K562 (cell line): Measurements from ENCODE around the gene UBE2V1. TPM values are rescaled to one million over a fixed set of nuclear protein-coding genes. Genes with fewer than 3 reads are reported as not detected.

Experiments
- ATAC-seq: fragments of 200-7000 bp; cut with Tn5 transposase; 3 replicates; pipeline ENCODE4 v1.9.1; 2020; ENCODE audit warnings: moderate library complexity
- BruUV-seq: library from RNA; stranded (reverse); fragments of 400-500 nt; replicated peaks from 2 replicates; lab custom pipeline; 2021; lab: Mats Ljungman, UMichigan
- CTCF ChIA-PET: fragments of 300-600 bp; formaldehyde crosslinking; extraction: SDS; loops from one replicate; lab custom pipeline; 2021; ENCODE audit warnings: low intra/inter-chr PET ratio; lab: Yijun Ruan, JAX
- POLR2A ChIA-PET: fragments of 300-600, 350-650 bp; sonication (Branson Sonifier 250); formaldehyde crosslinking; extraction: SDS; loops from one replicate; lab custom pipeline; 2021; ENCODE audit warnings: antibody characterized with exemption, inconsistent platforms; lab: Yijun Ruan, JAX
- DNase-seq, 4 experiments: peaks; one replicate each; pipeline versions ENCODE4 v3.0.0 to v3.0.0-alpha.2; 2011 to 2018; ENCODE audit warnings: low spot score in 3 of 4, mixed read lengths in 3 of 4; ENCODE audit errors: extremely low read depth in 1 of 4
- FAIRE-seq: peaks from 2 replicates; lab custom pipeline; 2011; peaks lifted over from hg19 to GRCh38; lab: Jason Lieb, UNC
- H2AFZ ChIP-seq: 2 replicates; pipeline ENCODE4 v1.6.0; 2011; ENCODE audit warnings: low read depth, low read length, control low read depth, inconsistent platforms
- H3K27ac ChIP-seq: fragments of 200-600 bp; 3 replicates; pipeline ENCODE4 v1.8.0; 2011; ENCODE audit warnings: low read depth, mild to moderate bottlenecking, control low read depth, inconsistent platforms, low read length, moderate library complexity, mixed read lengths; ENCODE audit errors: extremely low read depth
- H3K27me3 ChIP-seq, 2 experiments: fragments of 300-600 bp in 1 of 2; 2 replicates in 1 of 2; 3 replicates in 1 of 2; pipeline versions ENCODE4 v1.6.0 to v1.8.0; 2011; ENCODE audit warnings: inconsistent platforms in 2 of 2, low read length in 2 of 2, mild to moderate bottlenecking in 1 of 2, mixed read lengths in 1 of 2, moderate library complexity in 1 of 2; ENCODE audit not compliant: control insufficient read depth in 2 of 2, insufficient read depth in 2 of 2
- H3K36me3 ChIP-seq: fragments of 300-600 bp; 3 replicates; pipeline ENCODE4 v1.8.0; 2011; ENCODE audit warnings: mild to moderate bottlenecking, low read length, inconsistent platforms; ENCODE audit not compliant: control insufficient read depth, insufficient read depth
- H3K4me1 ChIP-seq, 2 experiments: fragments of 200-600 bp in 1 of 2; replicated peaks in 1 of 2; 2 replicates in 1 of 2; 3 replicates in 1 of 2; pipeline versions ENCODE4 v1.5.1 to v1.8.0; 2011; ENCODE audit warnings: inconsistent platforms in 2 of 2, low read length in 2 of 2, mild to moderate bottlenecking in 1 of 2, mixed read lengths in 1 of 2, moderate library complexity in 1 of 2; ENCODE audit not compliant: control insufficient read depth in 2 of 2, insufficient read depth in 2 of 2
- H3K4me2 ChIP-seq: 2 replicates; pipeline ENCODE4 v1.6.1; 2011; ENCODE audit warnings: low read length, control low read depth, inconsistent platforms, mixed read lengths; ENCODE audit not compliant: insufficient read depth
- H3K4me3 ChIP-seq: fragments of 200-600 bp; sonication (generic), shearing (Covaris generic); 2 replicates; pipeline ENCODE4 v1.5.1; 2016; ENCODE audit warnings: control low read depth, inconsistent platforms
- H3K79me2 ChIP-seq: fragments of 200-600 bp; 3 replicates; pipeline ENCODE4 v1.8.0; 2011; ENCODE audit warnings: low read length, inconsistent platforms; ENCODE audit not compliant: control insufficient read depth, insufficient read depth
- H3K9ac ChIP-seq, 2 experiments: 2 replicates each; pipeline versions ENCODE4 v1.6.0 to v1.6.1; 2011; ENCODE audit warnings: low read depth in 2 of 2, low read length in 2 of 2, control low read depth in 1 of 2, inconsistent platforms in 1 of 2, mild to moderate bottlenecking in 1 of 2, mixed read lengths in 1 of 2; ENCODE audit not compliant: insufficient read depth in 1 of 2
- H3K9me1 ChIP-seq: one replicate; pipeline ENCODE4 v1.6.0; 2011; ENCODE audit warnings: inconsistent platforms, mild to moderate bottlenecking, low read length, moderate library complexity; ENCODE audit not compliant: control insufficient read depth, insufficient read depth
- H3K9me3 ChIP-seq: replicated peaks from 2 replicates; pipeline ENCODE4 v1.5.1; 2011; ENCODE audit warnings: low read depth, low read length, inconsistent platforms; ENCODE audit not compliant: control insufficient read depth, insufficient read depth
- H4K20me1 ChIP-seq: replicated peaks from 2 replicates; pipeline ENCODE4 v1.6.1; 2011; ENCODE audit warnings: low read length, inconsistent platforms, mixed read lengths; ENCODE audit not compliant: control insufficient read depth, insufficient read depth
- BCLAF1 ChIP-seq, 2 experiments: fragments of 450-650 bp in 1 of 2; IDR thresholded peaks; 2 replicates each; pipeline ENCODE4 v1.6.1; 2011 to 2017; ENCODE audit warnings: low read depth in 2 of 2, antibody characterized with exemption in 1 of 2, borderline replicate concordance in 1 of 2, low read length in 1 of 2, mild to moderate bottlenecking in 1 of 2, mixed read lengths in 1 of 2; ENCODE audit not compliant: control insufficient read depth in 1 of 2
- CREB1 ChIP-seq, 2 experiments: sonication (generic) in 1 of 2; formaldehyde crosslinking in 1 of 2; IDR thresholded peaks; 2 replicates each; pipeline versions ENCODE4 v1.6.1 to v1.8.0; 2012 to 2022; ENCODE audit warnings: inconsistent platforms in 1 of 2, mild to moderate bottlenecking in 1 of 2, missing genetic modification reagents in 1 of 2, moderate library complexity in 1 of 2
- NONO ChIP-seq, 2 experiments: fragments of 200-400 bp in 1 of 2; fragments of 450-650 bp in 1 of 2; formaldehyde crosslinking in 1 of 2; IDR thresholded peaks; 2 replicates each; pipeline ENCODE4 v1.6.1; 2017; ENCODE audit warnings: low read depth in 2 of 2, mild to moderate bottlenecking in 2 of 2, moderate library complexity in 2 of 2, low read length in 1 of 2
- PRMT5 ChIP-seq: sonication (generic); formaldehyde crosslinking; IDR thresholded peaks from 2 replicates; pipeline ENCODE4 v1.5.0; 2020; ENCODE audit warnings: missing genetic modification reagents
- PURB ChIP-seq: sonication (generic); formaldehyde crosslinking; IDR thresholded peaks from 2 replicates; pipeline ENCODE4 v1.9.0; 2021; ENCODE audit warnings: low read depth, mild to moderate bottlenecking, missing genetic modification reagents
- RFX1 ChIP-seq: fragments of 450-650 bp; IDR thresholded peaks from 2 replicates; pipeline ENCODE4 v1.6.1; 2016; ENCODE audit warnings: mild to moderate bottlenecking, moderate library complexity
- SOX6 ChIP-seq: fragments of 450-650 bp; IDR thresholded peaks from 2 replicates; pipeline ENCODE4 v1.6.1; 2014; ENCODE audit warnings: mild to moderate bottlenecking
- TARDBP ChIP-seq: fragments of 450-650 bp; IDR thresholded peaks from 2 replicates; pipeline ENCODE4 v1.6.1; 2016
- TFAP4 ChIP-seq: sonication (generic); formaldehyde crosslinking; IDR thresholded peaks from 2 replicates; pipeline ENCODE4 v1.8.0; 2022; ENCODE audit warnings: missing genetic modification reagents, mild to moderate bottlenecking, moderate library complexity, borderline replicate concordance
- TGIF2 ChIP-seq: sonication (generic); formaldehyde crosslinking; IDR thresholded peaks from 2 replicates; pipeline ENCODE4 v1.8.1; 2022; ENCODE audit warnings: mild to moderate bottlenecking, missing genetic modification reagents, moderate library complexity
- ZNF639 ChIP-seq, 2 experiments: fragments of 200-800 bp in 1 of 2; sonication (Bioruptor generic) in 1 of 2; sonication (generic) in 1 of 2; formaldehyde crosslinking in 1 of 2; IDR thresholded peaks in 1 of 2; conservative IDR thresholded peaks in 1 of 2; 2 replicates each; pipeline versions ENCODE4 v1.5.0 to v1.6.1; 2016 to 2020; ENCODE audit warnings: missing compliant biosample characterization in 1 of 2, missing genetic modification characterization in 1 of 2, missing genetic modification reagents in 1 of 2
- WGBS: fragments of 100-300 bp; shearing (Covaris generic); methylation state at CpG from one replicate; pipeline ENCODE4 v1.1.6; 2016; ENCODE audit warnings: low coverage, mixed read lengths; ENCODE audit not compliant: insufficient coverage; ENCODE audit errors: missing lambda C conversion rate; 5-methylcytosine and 5-hydroxymethylcytosine counted together
- in situ Hi-C: fragments of 300-500 bp; cut with MboI; formaldehyde crosslinking; loops from 4 replicates; pipeline ENCODE4 v1.15.0; 2018; ENCODE audit warnings: inconsistent platforms, mixed read lengths
- intact Hi-C: fragments of 100-400 bp; cut with micrococcal nuclease; formaldehyde crosslinking; loops from 2 replicates; pipeline ENCODE4 v1.14.2; 2022
- polyA plus RNA-seq, 8 experiments: library from polyadenylated mRNA; depleted of rRNA in 4 of 8; stranded (reverse) in 5 of 8; unstranded in 3 of 8; fragments of >200 nt; fragmentation: Nextera tagmentation in 2 of 8; fragmentation: Illumina TruSeq in 1 of 8; extraction: Ambion mirVana in 2 of 8; extraction: Trizol in 1 of 8; gene quantifications; 2 replicates each; pipeline versions ENCODE4 v1.2.1 to v1.2.3, GENCODE V29; 2011 to 2014; ENCODE audit warnings: inconsistent platforms in 1 of 8, missing spikeins in 1 of 8
- total RNA-seq, 7 experiments: library from RNA; depleted of rRNA in 6 of 7; stranded (reverse); fragments of >200 nt in 6 of 7; fragmentation: Illumina TruSeq in 2 of 7; extraction: Trizol in 2 of 7; gene quantifications; 2 replicates each; pipeline versions ENCODE4 v1.2.1 to v1.2.3, GENCODE V29; 2011 to 2021; ENCODE audit warnings: low replicate concordance in 1 of 7

UBE2V1 gene
- total and polyA plus RNA-seq, 9 of the 15 experiments (the other 6 are each of a cell fraction or from before 2014, with no cell fraction given) = 93.0 to 357 (median 119) TPM

- FAIRE-seq (no peak), DNase-seq (no peak), ATAC-seq (no peak)
- POLR2A ChIA-PET = interaction anchor here (0.6 to 0.9 kb wide), 2 partner anchors 70 to 697 kb away, joined by 3 read pairs; partner anchors contain the start of gene SNAI1
- Histone ChIP-seq H3K79me2 (no peaks in the 10 kb centered on the region), H3K36me3 (no peaks in the 10 kb centered on the region), H3K4me1 (peaks cover 7 to 32% of the 10 kb centered on the region in 2 experiments), H3K27ac (no peak overlapping the region), H3K4me2 (no peak overlapping the region), H3K9me1 (no peaks in the 10 kb centered on the region), H3K9ac (peak overlapping the region in 1 of 2 experiments; percentile 18; a peak in 2 of 4 replicates), H2AFZ (peak overlapping the region; percentile 35; the same call in 1 of the 2 replicates), H4K20me1 (no peaks in the 10 kb centered on the region), H3K4me3 (no peak overlapping the region), H3K9me3 (no peaks in the 10 kb centered on the region), H3K27me3 (peaks cover 0 to 5% of the 10 kb centered on the region in 2 experiments; a peak in 1 of 5 replicates)
- CTCF ChIA-PET = no interaction called here
- 22% methylated on average over 7 of the region's 20 CpGs for WGBS
- intact Hi-C loops (no loop called here), in situ Hi-C loops (no loop called here)
- no TSS peak for BruUV-seq
- TF ChIP-seq SOX6 = no peak
- TF ChIP-seq RFX1 = no peak
- TF ChIP-seq NONO (IDR thresholded peaks at IDR 0.05; ENCODE audit: low read depth in 2 of 2, low read length in 1 of 2) = peak in 1 of 2 experiments; percentile 97; a peak in 2 of 4 replicates
- TF ChIP-seq TGIF2 = no peak
- no peak for TF ChIP-seq PURB (CRISPR knock-in tag)
- no peak for TF ChIP-seq CREB1 (IDR thresholded peaks at IDR 0.05)
- no peak for TF ChIP-seq CREB1 (CRISPR knock-in tag; IDR thresholded peaks at IDR 0.05)
- 0 out of 2 replicates have a peak, but pooled peaks have one; percentile 9 for TF ChIP-seq TFAP4 (CRISPR knock-in tag)
- TF ChIP-seq TARDBP = no peak
- TF ChIP-seq BCLAF1 (IDR thresholded peaks at IDR 0.05; ENCODE audit: borderline replicate concordance in 1 of 2, control insufficient read depth in 1 of 2, low read depth in 2 of 2, low read length in 1 of 2) = peak in 1 of 2 experiments; percentile 38; a peak in 1 of 4 replicates
- TF ChIP-seq PRMT5 (CRISPR knock-in tag) = no peak
- TF ChIP-seq ZNF639 (CRISPR knock-in tag; conservative IDR thresholded peaks at IDR 0.05 in 1 of 2, IDR thresholded peaks at IDR 0.05 in 1 of 2) = no peak
Measured at GRCh38 chr20:50052550-50053361, 60.2 kb downstream of the UBE2V1 start.
